ENCODE results near the gene ZNFX1. TPM values are rescaled to one million over a fixed set of nuclear protein-coding genes. Genes with fewer than 3 reads are reported as not detected.

Gene ZNFX1
- total RNA-seq, 1 donor from 2014 or later = 27.5 TPM

DNA sequence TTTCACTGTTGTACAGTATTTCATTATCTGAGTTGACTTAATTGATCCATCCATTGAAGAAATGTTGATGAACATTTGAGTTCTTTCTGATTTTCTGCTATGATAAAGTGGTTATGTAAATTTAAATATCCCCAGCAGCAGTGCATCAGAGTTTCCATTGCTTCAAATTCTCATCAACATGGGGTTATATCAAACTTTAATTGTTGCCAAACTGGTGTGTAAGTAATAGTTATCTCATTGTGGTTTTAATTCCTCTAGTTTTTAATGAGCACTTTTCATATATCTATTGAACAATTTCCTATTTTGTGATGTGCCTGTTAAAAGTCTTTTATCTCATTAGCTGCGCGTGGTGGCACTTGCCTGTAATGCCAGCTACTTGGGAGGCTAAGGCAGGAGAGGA lies 18.1 kb downstream of the ZNFX1 start:
- Histone ChIP-seq H3K36me3 (peaks cover 0 to 97% of the 10 kb centered on the region in 2 donors), H3K9me3 (no peaks in the 10 kb centered on the region), H3K4me1 (no peaks in the 10 kb centered on the region), H3K27me3 (no peaks in the 10 kb centered on the region), H3K4me3 (no peak overlapping the region), H3K27ac (no peak overlapping the region)
- TF ChIP-seq POLR2A (IDR thresholded peaks at IDR 0.05) = no peak
- no peak for TF ChIP-seq POLR2AphosphoS5 (IDR thresholded peaks at IDR 0.05; ENCODE audit: insufficient read depth in 1 of 2, low read depth in 1 of 2)
- TF ChIP-seq, protein P1, sequence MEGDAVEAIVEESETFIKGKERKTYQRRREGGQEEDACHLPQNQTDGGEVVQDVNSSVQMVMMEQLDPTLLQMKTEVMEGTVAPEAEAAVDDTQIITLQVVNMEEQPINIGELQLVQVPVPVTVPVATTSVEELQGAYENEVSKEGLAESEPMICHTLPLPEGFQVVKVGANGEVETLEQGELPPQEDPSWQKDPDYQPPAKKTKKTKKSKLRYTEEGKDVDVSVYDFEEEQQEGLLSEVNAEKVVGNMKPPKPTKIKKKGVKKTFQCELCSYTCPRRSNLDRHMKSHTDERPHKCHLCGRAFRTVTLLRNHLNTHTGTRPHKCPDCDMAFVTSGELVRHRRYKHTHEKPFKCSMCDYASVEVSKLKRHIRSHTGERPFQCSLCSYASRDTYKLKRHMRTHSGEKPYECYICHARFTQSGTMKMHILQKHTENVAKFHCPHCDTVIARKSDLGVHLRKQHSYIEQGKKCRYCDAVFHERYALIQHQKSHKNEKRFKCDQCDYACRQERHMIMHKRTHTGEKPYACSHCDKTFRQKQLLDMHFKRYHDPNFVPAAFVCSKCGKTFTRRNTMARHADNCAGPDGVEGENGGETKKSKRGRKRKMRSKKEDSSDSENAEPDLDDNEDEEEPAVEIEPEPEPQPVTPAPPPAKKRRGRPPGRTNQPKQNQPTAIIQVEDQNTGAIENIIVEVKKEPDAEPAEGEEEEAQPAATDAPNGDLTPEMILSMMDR (IDR thresholded peaks at IDR 0.05) = no peak
- no peak for DNase-seq (ENCODE audit: extremely low spot score in 2 of 2)
- intact Hi-C loops (cut with DNase I) = no loop called here

DNA sequence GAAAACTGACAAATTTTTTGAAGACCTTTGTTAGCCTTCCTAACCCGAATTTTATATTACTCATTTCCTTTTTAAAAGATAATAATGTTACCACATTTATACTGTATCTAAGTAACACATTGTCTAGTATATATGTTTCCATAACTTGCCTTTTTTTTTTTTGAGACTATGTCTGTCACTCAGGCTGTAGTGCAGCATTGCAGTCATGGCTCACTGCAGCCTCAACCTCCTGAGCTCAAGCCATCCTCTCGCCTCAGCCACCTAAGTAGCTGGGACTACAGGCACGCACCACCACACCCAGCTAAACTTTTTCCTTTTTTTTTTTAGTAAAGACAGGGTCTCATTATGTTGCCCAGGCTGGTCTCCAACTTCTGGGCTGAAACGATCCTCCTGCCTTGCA lies 18.6 kb downstream of the ZNFX1 start:
- H3K9me3 ChIP-seq = no peaks in the 10 kb centered on the region
- H3K27ac ChIP-seq = no peak overlapping the region
- intact Hi-C loops (cut with DNase I) = no loop called here
- H3K27me3 ChIP-seq = no peaks in the 10 kb centered on the region
- H3K4me1 ChIP-seq = no peaks in the 10 kb centered on the region
- TF ChIP-seq, protein P1 (IDR thresholded peaks at IDR 0.05) = no peak
- TF ChIP-seq POLR2AphosphoS5 (IDR thresholded peaks at IDR 0.05; ENCODE audit: insufficient read depth in 1 of 2, low read depth in 1 of 2) = no peak
- no peak for TF ChIP-seq POLR2A (IDR thresholded peaks at IDR 0.05)
- H3K36me3 ChIP-seq = peaks cover 0 to 97% of the 10 kb centered on the region in 2 donors
- no peak overlapping the region for H3K4me3 ChIP-seq
- DNase-seq (ENCODE audit: extremely low spot score in 2 of 2) = no peak

DNA sequence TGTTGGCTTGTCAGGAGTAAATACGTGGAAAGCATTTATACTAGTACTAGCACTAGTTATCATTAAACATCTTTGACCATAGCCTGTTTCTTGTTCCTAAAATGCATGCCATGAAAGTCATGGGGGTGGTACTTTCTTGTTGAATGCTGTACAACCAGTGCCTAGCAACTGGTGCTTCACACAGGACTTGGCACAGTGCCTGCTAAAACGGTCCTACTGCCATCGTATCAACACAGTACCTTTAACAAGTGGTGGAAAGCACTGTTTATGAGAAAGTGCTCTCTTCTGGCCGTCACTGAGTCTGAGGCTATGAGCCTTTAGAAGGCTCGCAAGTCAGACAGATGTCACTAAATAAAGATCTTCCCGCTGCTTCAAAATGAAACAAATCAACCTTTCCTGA lies 21.6 kb downstream of the ZNFX1 start:
- H3K4me1 ChIP-seq = no peaks in the 10 kb centered on the region
- H3K9me3 ChIP-seq = no peaks in the 10 kb centered on the region
- no peaks in the 10 kb centered on the region for H3K27me3 ChIP-seq
- H3K27ac ChIP-seq = no peak overlapping the region
- H3K36me3 ChIP-seq = peaks cover 0 to 97% of the 10 kb centered on the region in 2 donors
- TF ChIP-seq POLR2AphosphoS5 (IDR thresholded peaks at IDR 0.05; ENCODE audit: insufficient read depth in 1 of 2, low read depth in 1 of 2) (no peak), POLR2A (IDR thresholded peaks at IDR 0.05) (no peak)
- TF ChIP-seq, protein P1 (IDR thresholded peaks at IDR 0.05) = no peak
- no peak overlapping the region for H3K4me3 ChIP-seq
- intact Hi-C loops (cut with DNase I) = no loop called here
- no peak for DNase-seq (ENCODE audit: extremely low spot score in 2 of 2)

DNA sequence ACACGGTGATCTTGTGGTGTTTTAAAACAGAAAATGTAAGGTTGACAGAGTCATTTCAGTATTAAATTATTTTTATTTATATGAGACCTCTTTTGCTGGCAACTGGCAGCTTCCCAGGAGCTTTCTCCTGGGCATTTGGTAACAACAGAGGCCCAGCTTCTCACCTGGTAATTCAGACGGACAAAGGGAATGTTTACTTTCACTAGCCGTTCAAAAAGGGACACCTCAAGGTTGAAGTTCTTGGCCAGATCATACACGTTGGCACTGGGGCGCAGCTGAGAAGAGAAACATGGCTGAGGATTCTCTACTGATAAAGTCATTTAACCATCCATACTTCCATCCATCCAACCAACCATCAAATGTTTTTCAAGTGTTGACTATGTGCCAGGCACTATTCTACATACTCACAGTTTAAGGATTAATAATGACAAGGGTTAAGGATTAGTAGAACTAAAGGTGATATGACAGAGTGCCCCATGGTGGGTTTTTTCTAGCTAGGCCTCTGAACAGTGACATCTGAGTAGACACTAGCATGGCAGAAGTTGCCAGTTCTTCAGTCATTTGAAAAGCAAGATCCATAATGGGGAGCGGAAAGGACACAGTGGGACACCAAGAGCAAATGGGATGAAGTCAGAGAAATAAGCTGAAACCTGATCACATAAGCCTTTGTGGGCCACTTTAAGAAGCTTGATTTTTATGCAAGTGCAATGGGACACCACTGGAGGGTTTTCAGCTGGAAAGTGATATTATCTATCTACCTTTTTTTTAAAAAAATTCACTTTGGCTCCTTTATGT lies 25.1 kb downstream of the ZNFX1 start:
- Histone ChIP-seq H3K36me3 (peaks cover 0 to 99% of the 10 kb centered on the region in 2 donors), H3K9me3 (no peaks in the 10 kb centered on the region)
- intact Hi-C loops (cut with DNase I) = no loop called here

More for the DNA sequence above, 25.1 kb downstream of the ZNFX1 start:
- no peak overlapping the region for H3K27ac ChIP-seq
- no peaks in the 10 kb centered on the region for H3K27me3 ChIP-seq
- H3K4me3 ChIP-seq = no peak overlapping the region
- peaks cover 8% of the 10 kb centered on the region for H3K4me1 ChIP-seq
- no peak for DNase-seq (ENCODE audit: extremely low spot score in 2 of 2)
- TF ChIP-seq, protein P1 (IDR thresholded peaks at IDR 0.05) = no peak
- TF ChIP-seq POLR2AphosphoS5 (IDR thresholded peaks at IDR 0.05; ENCODE audit: insufficient read depth in 1 of 2, low read depth in 1 of 2) = no peak
- TF ChIP-seq POLR2A (IDR thresholded peaks at IDR 0.05) = no peak

All from vagina (tissue), 2 donors.